ENCODE data around the gene DNAJA1. TPM values are rescaled to one million over a fixed set of nuclear protein-coding genes. Genes with fewer than 3 reads are reported as not detected.
"Not testable (repeated sequence)": the region's sequence is repeated elsewhere in the genome, so short reads cannot be mapped to it uniquely, and the experiment has no call there.

Gene DNAJA1
- total RNA-seq, 2 experiments from 2014 or later = 269 to 274 TPM

GRCh38 chr9:33065157-33066076, 40.3 kb downstream of the DNAJA1 start:
- POLR2A ChIA-PET = no interaction called here
- CTCF ChIA-PET = no interaction called here

GRCh38 chr9:33068991-33069390, 43.9 kb downstream of the DNAJA1 start:
- POLR2A ChIA-PET = no interaction called here
- CTCF ChIA-PET = no interaction called here

- ChIA-PET POLR2A (interaction anchor here (0.7 to 1.2 kb wide), 3 partner anchors 52 to 95 kb away, joined by 3 to 6 read pairs (median 5); partner anchors contain the start of genes B4GALT1 and DNAJA1), CTCF (interaction anchor here (0.5 kb wide), 1 partner anchor 58 kb away, joined by 3 read pairs; no protein-coding TSS in a partner anchor)
Observed at GRCh38 chr9:33076046-33077004, 51.3 kb downstream of the DNAJA1 start, which contains the start of gene SMU1. TSS of gene SMU1 (minus strand) at chr9:33076674. CDS start at chr9:33076608, 66 bp downstream.

- CTCF ChIA-PET = interaction anchor here (0.7 kb wide), 1 partner anchor 90 kb away, joined by 3 read pairs; no protein-coding TSS in a partner anchor
- POLR2A ChIA-PET = no interaction called here
Observed at GRCh38 chr9:33080534-33080933, 55.5 kb downstream of the DNAJA1 start.

- POLR2A ChIA-PET = no interaction called here
- CTCF ChIA-PET = interaction anchor here (0.7 to 1.1 kb wide), 2 partner anchors 89 to 90 kb away, joined by 3 read pairs; no protein-coding TSS in a partner anchor
Observed at GRCh38 chr9:33081128-33081851, 56.2 kb downstream of the DNAJA1 start.

- ChIA-PET CTCF (interaction anchor here (0.6 to 1.1 kb wide), 2 partner anchors 88 to 89 kb away, joined by 3 read pairs; no protein-coding TSS in a partner anchor), POLR2A (no interaction called here)
Observed at GRCh38 chr9:33082128-33082527, 57.1 kb downstream of the DNAJA1 start.

- POLR2A ChIA-PET = no interaction called here
- CTCF ChIA-PET = interaction anchor here (0.6 to 2.0 kb wide), 3 partner anchors 87 to 143 kb away, joined by 3 to 6 read pairs (median 3); no protein-coding TSS in a partner anchor
Observed at GRCh38 chr9:33082538-33083326, 57.7 kb downstream of the DNAJA1 start.

- POLR2A ChIA-PET, CTCF ChIA-PET: not testable (repeated sequence)
Observed at GRCh38 chr9:33085672-33086071, 60.6 kb downstream of the DNAJA1 start.

Other genes starting within 250 kb of the DNAJA1 start
- gene TMEM215, start 241.7 kb upstream of the DNAJA1 start, total RNA-seq = not detected
- 10 to 100 TPM; 56.0 to 56.5 TPM for gene APTX, start 23.6 kb upstream of the DNAJA1 start, total RNA-seq
- gene SMU1, start 51.4 kb downstream of the DNAJA1 start, total RNA-seq = 10 to 100 TPM; 27.4 to 27.6 TPM
- 10 to 100 TPM; 38.3 to 38.6 TPM for gene B4GALT1, start 142.1 kb downstream of the DNAJA1 start, total RNA-seq
- not detected for gene SPINK4, start 214.9 kb downstream of the DNAJA1 start, total RNA-seq
- 10 to 100 TPM; 76.9 to 78.8 TPM for gene BAG1, start 239.4 kb downstream of the DNAJA1 start, total RNA-seq
- gene CHMP5, start 239.8 kb downstream of the DNAJA1 start, total RNA-seq = 10 to 100 TPM; 51.7 to 54.5 TPM